Fibroblast of the aortic adventitia (primary cell): ENCODE data around the gene LHPP. TPM values are rescaled to one million over a fixed set of nuclear protein-coding genes. Genes with fewer than 3 reads are reported as not detected.

Source experiments
- DNase-seq: peaks from one replicate; pipeline ENCODE4 v3.0.0-alpha.2; 2010; ENCODE audit warnings: low read depth
- H3K4me3 ChIP-seq: 2 replicates; pipeline ENCODE4 v1.5.1; 2011; ENCODE audit warnings: low read depth, mild to moderate bottlenecking, control low read depth, low read length, moderate library complexity
- total RNA-seq: library from RNA; depleted of rRNA; stranded (reverse); fragments of >200 nt; gene quantifications from 2 replicates; pipeline ENCODE4 v1.2.3, GENCODE V29; 2012; ENCODE audit warnings: low replicate concordance
- TF ChIP-seq, protein P1 (sequence below): IDR thresholded peaks from 2 replicates; pipeline ENCODE4 v1.5.1; 2011; ENCODE audit warnings: mild to moderate bottlenecking, low read length, control low read depth, inconsistent platforms; ENCODE audit not compliant: insufficient read depth

LHPP gene
- total RNA-seq, 1 donor: 12.5 TPM

DNA sequence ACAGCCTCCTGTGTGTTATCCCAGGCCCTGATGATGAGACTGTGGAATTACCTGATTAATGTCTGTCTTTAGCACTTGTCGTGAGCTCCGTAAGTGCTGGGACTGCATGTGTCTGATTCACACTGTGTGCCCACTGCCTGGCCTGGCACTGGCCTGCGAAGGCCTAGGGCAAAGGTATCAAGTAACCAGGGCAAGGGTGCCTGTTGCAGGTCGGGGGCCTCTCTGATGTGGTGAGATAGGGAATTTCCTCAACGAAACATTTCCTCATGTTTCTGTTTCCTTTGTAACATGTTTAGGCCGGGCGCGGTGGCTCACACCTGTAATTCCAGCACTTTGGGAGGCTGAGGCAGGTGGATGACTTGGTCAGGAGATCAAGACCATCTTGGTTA is 50.4 kb downstream of the LHPP start:
- DNase-seq: no peak
- H3K4me3 ChIP-seq: no peak overlapping the region
- TF ChIP-seq, protein P1, sequence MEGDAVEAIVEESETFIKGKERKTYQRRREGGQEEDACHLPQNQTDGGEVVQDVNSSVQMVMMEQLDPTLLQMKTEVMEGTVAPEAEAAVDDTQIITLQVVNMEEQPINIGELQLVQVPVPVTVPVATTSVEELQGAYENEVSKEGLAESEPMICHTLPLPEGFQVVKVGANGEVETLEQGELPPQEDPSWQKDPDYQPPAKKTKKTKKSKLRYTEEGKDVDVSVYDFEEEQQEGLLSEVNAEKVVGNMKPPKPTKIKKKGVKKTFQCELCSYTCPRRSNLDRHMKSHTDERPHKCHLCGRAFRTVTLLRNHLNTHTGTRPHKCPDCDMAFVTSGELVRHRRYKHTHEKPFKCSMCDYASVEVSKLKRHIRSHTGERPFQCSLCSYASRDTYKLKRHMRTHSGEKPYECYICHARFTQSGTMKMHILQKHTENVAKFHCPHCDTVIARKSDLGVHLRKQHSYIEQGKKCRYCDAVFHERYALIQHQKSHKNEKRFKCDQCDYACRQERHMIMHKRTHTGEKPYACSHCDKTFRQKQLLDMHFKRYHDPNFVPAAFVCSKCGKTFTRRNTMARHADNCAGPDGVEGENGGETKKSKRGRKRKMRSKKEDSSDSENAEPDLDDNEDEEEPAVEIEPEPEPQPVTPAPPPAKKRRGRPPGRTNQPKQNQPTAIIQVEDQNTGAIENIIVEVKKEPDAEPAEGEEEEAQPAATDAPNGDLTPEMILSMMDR: no peak

DNA sequence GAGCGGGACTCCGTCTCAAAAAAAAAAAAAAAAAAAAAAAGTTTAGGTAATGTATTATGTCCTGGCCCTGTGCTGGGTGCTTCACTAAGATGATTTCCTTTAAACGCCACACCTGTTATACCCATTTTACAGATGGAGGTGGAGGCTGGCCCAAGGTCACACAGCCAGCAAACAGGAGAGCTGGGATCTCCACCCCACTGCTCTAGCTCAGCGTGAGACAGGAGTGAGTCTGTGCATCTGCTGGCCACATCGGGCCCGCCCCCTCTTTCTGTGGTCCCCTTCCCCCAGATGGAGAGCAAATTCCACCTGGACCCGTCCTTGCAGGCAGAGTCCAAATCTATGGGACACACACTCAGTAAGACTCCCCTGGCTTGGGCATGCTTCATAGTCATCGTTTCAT is 51.0 kb downstream of the LHPP start:
- TF ChIP-seq, protein P1: no peak
- DNase-seq: no peak
- no peak overlapping the region for H3K4me3 ChIP-seq

DNA sequence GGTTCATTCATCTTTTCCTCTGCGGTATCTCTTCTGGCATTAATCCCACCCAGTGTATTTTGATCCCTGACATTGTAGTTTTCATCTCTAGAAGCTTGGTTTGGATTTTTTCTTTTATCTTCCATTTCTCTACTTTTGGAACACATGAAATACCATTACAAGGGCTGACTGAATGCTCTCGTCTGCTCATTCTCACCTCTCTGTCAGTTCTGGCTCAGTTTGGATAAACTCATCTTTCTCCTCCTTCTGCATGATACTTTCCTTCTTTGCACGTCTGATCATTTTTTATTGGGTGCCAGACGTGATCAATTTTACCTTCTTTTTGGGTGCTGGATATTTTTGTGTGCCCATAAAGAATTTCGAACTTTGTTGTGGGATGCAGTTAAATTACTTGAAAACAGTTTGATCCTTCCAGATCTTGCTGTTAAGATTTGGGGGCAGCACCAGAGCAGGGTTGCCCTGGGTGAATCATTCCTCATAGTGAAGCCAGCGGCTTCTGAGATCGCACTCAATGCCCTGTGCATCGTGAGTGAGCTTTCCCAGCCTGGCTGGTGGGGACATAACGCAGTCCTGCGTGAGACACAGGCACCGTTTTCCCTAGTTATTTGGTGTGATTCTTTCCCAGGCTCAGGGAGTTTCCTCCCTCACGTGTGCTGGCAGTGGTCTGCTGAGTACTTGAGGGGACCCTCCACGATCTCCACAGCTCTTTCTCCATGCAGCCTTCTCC is 53.8 kb downstream of the LHPP start:
- DNase-seq: no peak
- no peak overlapping the region for H3K4me3 ChIP-seq
- TF ChIP-seq, protein P1: no peak

DNA sequence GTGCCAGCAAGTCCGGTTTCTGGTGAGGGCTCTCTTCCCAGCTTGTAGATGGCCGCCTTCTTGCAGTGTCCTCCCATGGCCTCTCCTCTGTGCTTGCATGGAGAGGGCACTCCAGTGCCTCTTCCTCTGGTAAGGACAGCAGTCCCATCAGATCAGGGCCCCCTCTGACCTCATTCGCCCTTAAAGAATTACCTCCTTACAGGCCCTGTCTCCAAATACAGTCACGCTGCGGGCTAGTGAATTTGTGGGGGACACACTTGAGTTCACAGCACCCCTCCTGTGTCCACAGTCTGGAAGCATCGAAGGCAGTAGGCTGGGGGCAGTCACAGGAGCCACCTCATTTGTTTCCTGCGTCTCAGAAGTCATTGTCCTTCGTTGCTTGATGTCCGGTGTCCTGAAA is 54.6 kb downstream of the LHPP start:
- TF ChIP-seq, protein P1: no peak
- no peak for DNase-seq
- no peak overlapping the region for H3K4me3 ChIP-seq

DNA sequence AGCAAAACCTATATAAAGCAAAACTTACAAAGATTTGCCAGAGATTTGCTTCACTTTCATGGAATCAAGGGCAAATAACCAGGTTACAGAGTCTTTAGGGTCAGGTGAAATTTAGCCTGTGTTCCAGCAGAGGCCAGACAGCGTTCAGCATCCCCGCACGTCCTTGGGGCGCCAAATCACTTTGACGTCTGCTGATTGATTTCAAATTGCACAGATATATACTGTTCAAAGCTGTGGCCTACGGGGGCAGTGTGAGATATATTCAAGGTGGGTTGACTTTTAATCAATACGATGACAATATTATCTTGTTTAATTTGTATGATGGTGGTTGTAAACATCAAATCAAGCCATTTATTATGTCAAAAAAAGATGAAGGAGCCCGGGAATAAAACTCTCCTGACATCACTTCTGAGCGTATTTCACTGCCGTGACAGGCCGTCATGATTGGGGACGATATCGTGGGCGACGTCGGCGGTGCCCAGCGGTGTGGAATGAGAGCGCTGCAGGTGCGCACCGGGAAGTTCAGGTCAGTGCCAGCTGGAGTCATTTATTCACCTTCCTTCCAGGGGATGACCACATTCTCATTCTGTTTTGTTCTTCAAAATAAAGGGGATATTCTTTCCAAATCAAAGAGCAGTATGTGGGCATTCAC is 55.2 kb downstream of the LHPP start:
- DNase-seq: no peak
- H3K4me3 ChIP-seq: no peak overlapping the region
- TF ChIP-seq, protein P1: no peak

DNA sequence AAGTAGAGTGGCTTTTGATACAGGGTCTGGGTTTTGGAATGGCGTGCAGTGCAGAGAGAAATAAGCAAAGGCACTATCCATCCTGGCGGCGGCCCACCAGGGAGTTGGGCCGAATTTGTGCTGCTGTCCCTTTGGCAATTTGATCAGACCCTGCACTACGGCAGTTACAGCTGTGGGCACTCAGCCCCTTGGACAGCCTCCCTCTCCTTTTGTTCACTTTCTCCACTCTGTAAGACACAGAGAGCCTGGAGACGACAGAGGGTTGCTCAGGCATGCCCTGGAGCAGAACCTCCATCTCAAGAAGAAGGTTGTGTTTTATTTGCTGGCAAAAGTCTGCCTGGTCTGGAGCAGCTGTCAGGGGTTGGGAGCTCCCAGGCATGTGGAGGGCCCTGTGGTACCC is 55.8 kb downstream of the LHPP start:
- TF ChIP-seq, protein P1: no peak
- no peak overlapping the region for H3K4me3 ChIP-seq
- DNase-seq: no peak
